Measurements from ENCODE around the gene REXO5. TPM values are rescaled to one million over a fixed set of nuclear protein-coding genes. Genes with fewer than 3 reads are reported as not detected.

The REXO5 gene
- total RNA-seq, 1 donor from 2014 or later: 10.2 TPM

Other genes starting within 250 kb of the REXO5 start
- not detected in 2 replicates for gene ACSM2B, start 230.2 kb upstream of the REXO5 start, total RNA-seq
- not detected in 2 replicates for gene ACSM1, start 108.8 kb upstream of the REXO5 start, total RNA-seq
- gene THUMPD1, start 64.7 kb upstream of the REXO5 start, total RNA-seq: 42.5 and 43.3 TPM in 2 replicates
- 0.78 and 2.1 TPM in 2 replicates for gene ACSM3, start 42.5 kb upstream of the REXO5 start, total RNA-seq
- 10.7 and 15.5 TPM in 2 replicates for gene ERI2, start 55 bp upstream of the REXO5 start, total RNA-seq
- 19.7 TPM in 2 replicates for gene DCUN1D3, start 93.8 kb downstream of the REXO5 start, total RNA-seq
- 25.5 and 26.7 TPM in 2 replicates for gene LYRM1, start 94.2 kb downstream of the REXO5 start, total RNA-seq

Data from T-helper 1 cell treated with Interleukin-12 subunit alpha and Interleukin-12 subunit beta and Interleukin-4 antibody, amounts not matched to agents 30 ng/mL and 1 ng/mL, for 36 hours (primary cell).